ENCODE data around the gene PRSS12.
"Not testable (repeated sequence)": the region's sequence is repeated elsewhere in the genome, so short reads cannot be mapped to it uniquely, and the experiment has no call there.

The PRSS12 gene

DNA sequence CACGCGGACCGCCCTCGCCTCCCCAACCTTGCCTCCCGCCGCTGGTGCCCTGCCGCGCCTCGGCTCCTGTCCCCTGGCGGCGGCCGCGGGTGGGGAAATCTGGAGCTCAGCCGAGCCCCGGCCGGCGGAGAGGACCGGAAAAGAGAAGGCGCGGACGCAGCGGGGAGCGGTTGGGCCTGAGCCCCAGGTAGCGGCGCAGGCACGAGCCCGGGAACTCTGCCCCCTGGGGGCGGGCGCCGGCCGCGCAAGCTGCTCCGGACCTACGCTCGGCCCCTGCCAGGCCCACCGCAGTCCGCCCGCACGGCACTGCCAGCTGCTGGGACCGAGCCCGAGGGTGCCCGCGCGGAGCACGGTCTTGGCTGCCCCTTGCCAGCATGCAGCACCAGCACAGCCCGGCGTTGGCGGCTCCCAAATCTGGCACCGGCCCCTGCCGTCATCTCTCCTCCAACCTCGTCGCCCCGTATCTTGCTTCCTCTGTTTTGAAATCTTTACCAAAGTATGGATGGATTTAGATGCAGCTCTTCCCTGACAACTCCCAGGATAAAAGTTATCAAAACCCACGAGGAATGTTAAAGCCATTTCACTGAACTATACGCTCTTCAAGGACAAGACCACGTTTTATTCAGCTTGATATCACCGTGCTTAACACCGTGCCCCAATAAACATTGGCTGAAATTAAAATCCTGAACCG is at the start of gene PRSS12:
TSS of gene PRSS12 (minus strand) at position 161 of the 691 bp plus-strand sequence. CDS start 283 bp downstream, outside the sequence.
- DNase-seq, result peak; percentile 65

GRCh38 chr4:118400356-118400755 is 47.6 kb upstream of the PRSS12 start:
- no peak for DNase-seq

- DNase-seq, result not testable (repeated sequence)
Observed at GRCh38 chr4:118399883-118400282, 47.1 kb upstream of the PRSS12 start.

DNA sequence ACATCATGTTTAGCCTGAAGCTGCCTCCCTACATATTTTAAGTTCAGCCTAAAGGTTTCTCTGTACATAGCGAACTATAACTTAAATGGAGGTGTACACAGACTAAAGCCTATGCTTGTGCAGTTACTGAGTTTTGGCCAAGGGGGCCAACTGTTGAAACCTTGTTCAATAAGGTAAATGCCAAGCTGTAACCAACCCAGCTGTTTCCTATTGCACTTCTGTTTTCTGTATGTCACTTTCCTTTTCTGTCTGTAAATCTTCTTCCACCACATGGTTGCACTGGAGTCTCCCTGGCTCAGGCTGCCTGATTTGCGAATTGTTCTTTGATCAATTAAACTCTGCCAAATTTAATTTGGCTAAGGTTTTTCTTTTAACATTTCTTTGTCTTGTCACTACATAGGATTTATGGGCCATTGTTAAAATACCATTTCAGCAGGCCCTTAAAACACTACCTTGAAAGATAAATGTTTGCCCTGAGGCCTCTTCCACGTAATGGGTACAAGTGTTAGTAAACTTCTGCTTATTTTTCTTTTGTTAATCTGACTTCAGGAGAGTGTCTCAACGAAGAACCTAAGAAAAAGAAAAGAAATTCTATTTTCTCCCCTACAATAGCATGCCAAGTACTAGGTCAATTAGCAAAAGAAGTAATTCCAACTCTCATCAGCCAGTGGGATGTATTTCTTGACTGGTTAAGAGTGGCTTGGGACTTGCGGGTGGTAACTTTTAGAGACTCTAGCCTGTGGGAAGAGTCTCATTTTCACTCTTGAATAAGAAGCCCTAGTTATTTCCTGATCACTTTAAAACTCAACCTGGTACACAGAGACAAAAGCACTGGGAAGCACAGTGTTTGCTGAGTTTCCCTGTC is 45.7 kb upstream of the PRSS12 start:
- DNase-seq, result peak; percentile 1

- DNase-seq, result no peak
Observed at GRCh38 chr4:118397623-118397979, 44.8 kb upstream of the PRSS12 start.

GRCh38 chr4:118396881-118397622 is 44.2 kb upstream of the PRSS12 start:
- no peak for DNase-seq

- DNase-seq, result no peak
Observed at GRCh38 chr4:118395057-118395644, 42.3 kb upstream of the PRSS12 start.

- not testable (repeated sequence) for DNase-seq
Observed at GRCh38 chr4:118392509-118392908, 39.7 kb upstream of the PRSS12 start.

GRCh38 chr4:118390121-118390520 is 37.3 kb upstream of the PRSS12 start:
- no peak for DNase-seq

DNA sequence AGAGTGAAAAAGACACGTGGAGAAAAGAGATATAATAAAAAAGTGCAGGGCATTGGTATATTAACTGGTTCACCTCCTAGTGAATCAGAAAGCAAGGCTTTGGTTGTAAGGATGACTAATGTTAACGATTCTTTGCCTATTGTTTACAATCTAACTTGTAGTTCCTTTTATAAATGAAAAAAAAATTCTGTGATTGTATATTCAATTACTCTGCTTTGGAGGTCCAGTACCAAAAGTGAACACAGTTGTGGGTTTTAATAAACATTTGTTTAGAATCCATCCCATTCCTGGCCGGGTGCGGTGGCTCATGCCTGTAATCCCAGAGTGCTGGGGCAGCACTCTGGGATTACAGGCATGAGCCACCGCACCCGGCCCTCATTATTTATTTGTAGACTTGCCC is 36.9 kb upstream of the PRSS12 start:
- DNase-seq, result no peak

- no peak for DNase-seq
Observed at GRCh38 chr4:118388606-118389005, 35.8 kb upstream of the PRSS12 start.

GRCh38 chr4:118381902-118382301 is 29.1 kb upstream of the PRSS12 start:
- DNase-seq, result no peak

DNA sequence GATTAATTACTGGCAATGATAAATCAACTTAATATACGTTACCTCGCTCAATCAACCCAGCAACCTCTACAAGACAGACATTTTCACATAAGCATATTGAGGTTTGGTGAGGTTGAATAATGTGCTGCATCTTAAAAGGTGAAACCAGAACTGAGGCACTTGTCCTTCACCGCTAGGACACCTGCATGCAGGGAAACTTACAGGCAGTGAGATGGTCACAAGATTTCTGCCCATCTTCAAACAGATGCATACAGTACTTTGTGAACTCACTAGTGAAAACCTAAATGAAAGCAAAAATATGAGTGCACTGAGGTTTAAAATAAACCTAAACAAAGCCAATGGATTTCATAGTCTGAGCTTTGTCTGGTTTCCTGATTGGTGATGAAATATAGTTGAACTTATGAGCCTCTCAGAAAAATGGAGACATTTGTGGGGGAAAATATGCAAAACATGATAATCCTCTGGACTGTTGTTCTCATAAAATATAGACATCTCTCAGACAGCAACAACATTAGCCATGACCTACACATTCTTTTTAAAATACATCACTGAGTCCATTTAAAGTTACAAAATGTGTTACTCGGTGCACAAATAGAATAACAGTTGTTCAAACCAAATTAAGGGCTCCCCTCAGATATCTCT is 20.9 kb upstream of the PRSS12 start:
- DNase-seq, result no peak

DNA sequence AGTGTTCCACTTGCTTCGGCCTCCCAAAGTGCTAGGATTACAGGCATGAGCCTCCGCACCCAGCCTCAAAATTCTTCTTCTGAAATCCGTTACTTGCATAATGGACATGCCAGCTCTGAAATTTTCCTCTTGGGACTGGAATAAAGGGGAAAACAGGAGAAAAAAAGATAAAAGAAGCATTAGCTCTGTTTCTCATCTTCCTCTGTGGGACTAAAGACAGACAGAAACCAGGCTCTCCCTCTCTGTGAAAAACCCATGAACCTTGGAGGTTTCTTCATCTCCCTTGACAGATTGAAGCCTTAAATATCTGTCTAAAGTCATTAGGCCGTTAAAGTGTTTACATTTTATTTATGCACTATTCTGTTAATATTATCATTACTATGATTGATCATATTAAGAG is 19.4 kb upstream of the PRSS12 start:
- DNase-seq, result no peak

DNA sequence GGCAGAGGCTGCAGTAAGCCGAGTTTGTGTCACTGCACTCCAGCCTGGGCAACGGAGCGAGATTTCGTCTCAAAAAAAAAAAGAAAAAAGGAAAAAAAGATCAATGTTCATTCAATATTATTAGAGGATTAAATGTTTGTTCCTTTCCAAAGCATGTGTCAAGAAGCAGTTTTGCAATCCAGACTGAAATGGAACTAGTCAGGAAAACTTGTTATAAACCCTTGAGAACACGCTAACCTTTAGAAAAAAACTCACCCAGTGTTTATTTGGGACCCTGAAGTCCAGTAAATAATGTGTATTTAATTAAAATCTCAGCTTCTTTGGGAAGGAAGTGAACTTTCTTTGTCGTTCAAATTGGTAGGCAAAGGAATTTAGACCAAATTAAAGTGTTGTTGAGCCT is 16.4 kb upstream of the PRSS12 start:
- DNase-seq, result no peak

GRCh38 chr4:118367872-118368271 is 15.1 kb upstream of the PRSS12 start:
- no peak for DNase-seq

DNA sequence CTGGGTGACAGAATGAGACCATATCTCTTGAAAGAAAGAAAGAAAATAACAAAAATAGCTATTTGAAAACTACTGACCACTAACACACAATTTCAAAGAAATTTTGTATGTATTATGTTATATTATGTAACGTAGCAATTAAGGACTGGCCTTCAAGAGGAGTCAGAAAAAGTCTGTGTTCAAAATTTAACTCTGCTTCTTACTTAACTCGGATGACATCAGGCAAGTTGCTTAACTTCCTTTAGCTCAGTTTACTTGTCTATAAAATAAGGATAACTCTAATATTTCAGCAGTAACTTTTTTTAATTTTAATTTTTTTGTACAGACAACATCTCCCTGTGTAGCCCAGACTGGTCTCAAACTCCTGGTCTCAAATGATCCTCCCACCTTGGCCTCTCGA is 14.6 kb upstream of the PRSS12 start:
- DNase-seq, result peak; percentile 21

DNA sequence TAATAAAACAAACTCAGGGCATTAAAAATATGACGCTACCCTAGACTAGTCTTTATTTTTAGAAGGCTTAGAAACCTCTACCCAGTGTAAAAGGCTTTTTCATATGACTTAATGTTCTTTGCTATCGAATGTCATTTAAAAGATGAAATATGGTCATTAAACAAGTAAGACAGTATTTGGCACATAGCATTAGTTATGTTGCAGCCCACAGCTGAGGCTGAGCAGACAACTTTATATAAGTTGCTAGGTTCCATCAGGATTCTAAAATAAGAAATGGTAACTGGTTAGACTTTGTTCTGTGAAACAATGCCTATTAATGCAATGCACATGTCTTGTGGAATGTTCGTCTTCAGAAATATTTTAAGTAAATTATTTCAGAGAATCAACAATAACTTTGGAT is 10.4 kb upstream of the PRSS12 start:
- DNase-seq, result no peak

- DNase-seq, result no peak
Observed at GRCh38 chr4:118361192-118361591, 8.4 kb upstream of the PRSS12 start.

DNA sequence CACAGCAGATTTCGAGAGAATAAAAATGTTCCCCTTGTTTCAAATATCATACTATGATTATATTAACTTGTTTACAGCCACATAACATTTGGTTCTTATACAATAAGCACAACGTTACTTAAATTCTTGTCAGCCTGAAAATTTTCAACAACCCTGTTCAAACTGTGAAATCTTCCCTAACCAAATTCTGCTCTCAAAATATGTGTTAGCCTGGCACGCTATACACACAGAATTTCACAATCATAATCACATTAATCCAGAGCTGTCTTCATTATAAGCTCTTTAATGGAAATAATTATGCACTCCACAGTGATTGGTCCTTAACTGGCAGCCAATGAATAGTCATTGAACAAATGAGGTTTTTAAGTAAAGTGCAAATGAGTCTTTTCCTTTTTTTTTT is 7.3 kb upstream of the PRSS12 start:
- no peak for DNase-seq

DNA sequence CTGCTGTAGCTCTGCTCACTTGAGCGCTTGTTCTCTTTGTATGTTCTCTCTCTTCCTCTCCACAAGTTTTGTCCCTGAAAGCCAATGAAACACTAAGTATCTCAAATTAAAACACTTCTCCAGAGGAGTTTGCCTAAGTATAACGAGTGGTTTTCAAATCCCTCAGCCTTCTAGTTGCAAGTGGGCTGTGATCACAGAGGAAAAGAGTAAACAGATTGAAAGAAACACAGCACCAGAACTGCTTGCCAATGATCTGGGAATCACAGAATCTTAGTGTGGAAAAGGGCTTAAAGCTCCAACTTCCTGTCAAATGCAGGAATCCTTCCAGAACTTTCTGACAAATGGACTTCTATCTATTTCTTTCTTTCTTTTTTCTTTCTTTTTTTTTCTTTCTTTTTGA is 4.8 kb upstream of the PRSS12 start:
- no peak for DNase-seq

DNA sequence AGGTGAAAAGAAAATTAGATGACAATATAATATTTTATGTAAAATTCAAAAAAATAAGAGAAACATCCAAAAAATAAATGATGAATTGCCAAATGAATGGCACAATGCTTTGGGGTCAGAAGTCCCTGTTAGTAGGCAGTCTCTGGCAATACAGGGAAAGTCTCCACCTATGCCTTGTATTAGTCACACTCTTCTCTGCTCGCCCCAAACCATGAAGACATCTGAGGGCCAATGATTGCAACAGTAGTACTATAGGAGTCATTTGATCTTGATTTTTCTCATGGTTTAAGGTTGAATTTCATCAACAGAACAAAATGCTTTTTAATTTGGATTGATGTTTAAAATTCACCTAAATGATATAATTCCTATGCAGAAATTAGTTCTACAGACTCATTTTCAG is 3.9 kb upstream of the PRSS12 start:
- DNase-seq, result no peak

- no peak for DNase-seq
Observed at GRCh38 chr4:118356111-118356510, 3.3 kb upstream of the PRSS12 start.

Data from suppressor macrophage treated with lipopolysaccharide for 4 hours (primary cell).